ENCODE results near the gene IL1RAPL2. TPM values are rescaled to one million over a fixed set of nuclear protein-coding genes. Genes with fewer than 3 reads are reported as not detected.

The IL1RAPL2 gene
- total and polyA plus RNA-seq, 2 donors (not counting 3 experiments of a cell fraction or from before 2014, with no cell fraction given): not detected

GRCh38 chrX:105635794-105636193, 1069.8 kb downstream of the IL1RAPL2 start:
- Histone ChIP-seq H3K36me3 (ENCODE audit: control insufficient read depth in 2 of 2, extremely low read depth in 1 of 2, insufficient read depth in 2 of 2, low read length in 2 of 2) (no peaks in the 10 kb centered on the region), H3K4me2 (ENCODE audit: insufficient read depth, low read length) (no peak overlapping the region), H4K20me1 (replicated peaks; ENCODE audit: control insufficient read depth, extremely low read depth, insufficient read depth, low read length) (no peaks in the 10 kb centered on the region), H3K9ac (replicated peaks; ENCODE audit: extremely low read depth, insufficient read depth, low read length) (no peak overlapping the region), H3K27me3 (ENCODE audit: control insufficient read depth in 2 of 2, insufficient read depth in 2 of 2, low read length in 2 of 2) (no peaks in the 10 kb centered on the region), H3K27ac (ENCODE audit: insufficient read depth, low read depth, low read length) (no peak overlapping the region), H3K79me2 (ENCODE audit: control insufficient read depth, insufficient read depth, low read length) (no peaks in the 10 kb centered on the region), H3K4me1 (ENCODE audit: control insufficient read depth, extremely low read depth, insufficient read depth, low read length) (no peaks in the 10 kb centered on the region), H3K9me3 (replicated peaks; ENCODE audit: control insufficient read depth, insufficient read depth, low read length) (no peaks in the 10 kb centered on the region), H3K9me1 (replicated peaks; ENCODE audit: control insufficient read depth, extremely low read depth, insufficient read depth, low read length) (no peaks in the 10 kb centered on the region), H2AFZ (ENCODE audit: low read depth, low read length) (no peak overlapping the region), H3K4me3 (replicated peaks in 1 of 3; ENCODE audit: insufficient read depth in 1 of 3, low read depth in 1 of 3, low read length in 3 of 3) (no peak overlapping the region)
- CTCF ChIA-PET: no interaction called here
- TF ChIP-seq EZH2 (IDR thresholded peaks at IDR 0.05; ENCODE audit: borderline replicate concordance, low read depth, low read length, severe bottlenecking) (no peak), POLR2AphosphoS5 (IDR thresholded peaks at IDR 0.05; ENCODE audit: insufficient read depth, low read depth, low read length) (no peak), POLR2A (IDR thresholded peaks at IDR 0.05; ENCODE audit: low read depth, low read length) (no peak), GATA2 (IDR thresholded peaks at IDR 0.05; ENCODE audit: insufficient read depth, insufficient read length, low read depth, low read length) (no peak), FOS (IDR thresholded peaks at IDR 0.05; ENCODE audit: borderline replicate concordance, insufficient read depth, low read length) (no peak), MYC (IDR thresholded peaks at IDR 0.05; ENCODE audit: low read depth, low read length) (no peak), JUN (IDR thresholded peaks at IDR 0.05; ENCODE audit: borderline replicate concordance, insufficient read depth, insufficient read length, low read depth) (no peak)
- TF ChIP-seq, protein P1, sequence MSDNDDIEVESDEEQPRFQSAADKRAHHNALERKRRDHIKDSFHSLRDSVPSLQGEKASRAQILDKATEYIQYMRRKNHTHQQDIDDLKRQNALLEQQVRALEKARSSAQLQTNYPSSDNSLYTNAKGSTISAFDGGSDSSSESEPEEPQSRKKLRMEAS (IDR thresholded peaks at IDR 0.05; ENCODE audit: insufficient read depth, insufficient read length): no peak
- TF ChIP-seq, protein P2, sequence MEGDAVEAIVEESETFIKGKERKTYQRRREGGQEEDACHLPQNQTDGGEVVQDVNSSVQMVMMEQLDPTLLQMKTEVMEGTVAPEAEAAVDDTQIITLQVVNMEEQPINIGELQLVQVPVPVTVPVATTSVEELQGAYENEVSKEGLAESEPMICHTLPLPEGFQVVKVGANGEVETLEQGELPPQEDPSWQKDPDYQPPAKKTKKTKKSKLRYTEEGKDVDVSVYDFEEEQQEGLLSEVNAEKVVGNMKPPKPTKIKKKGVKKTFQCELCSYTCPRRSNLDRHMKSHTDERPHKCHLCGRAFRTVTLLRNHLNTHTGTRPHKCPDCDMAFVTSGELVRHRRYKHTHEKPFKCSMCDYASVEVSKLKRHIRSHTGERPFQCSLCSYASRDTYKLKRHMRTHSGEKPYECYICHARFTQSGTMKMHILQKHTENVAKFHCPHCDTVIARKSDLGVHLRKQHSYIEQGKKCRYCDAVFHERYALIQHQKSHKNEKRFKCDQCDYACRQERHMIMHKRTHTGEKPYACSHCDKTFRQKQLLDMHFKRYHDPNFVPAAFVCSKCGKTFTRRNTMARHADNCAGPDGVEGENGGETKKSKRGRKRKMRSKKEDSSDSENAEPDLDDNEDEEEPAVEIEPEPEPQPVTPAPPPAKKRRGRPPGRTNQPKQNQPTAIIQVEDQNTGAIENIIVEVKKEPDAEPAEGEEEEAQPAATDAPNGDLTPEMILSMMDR (IDR thresholded peaks at IDR 0.05; ENCODE audit: extremely low read depth in 1 of 2, insufficient read depth in 1 of 2, low read depth in 1 of 2, low read length in 2 of 2): no peak
- dilution Hi-C loops (cut with MboI; ENCODE audit: extremely low pct_ligation_motif_present, low sequenced_read_pairs): no loop called here
- DNase-seq (ENCODE audit: low read depth, low spot score): no peak
- POLR2A ChIA-PET: no interaction called here
- no TSS peak for BruUV-seq (replicated peaks)
- no peak for FAIRE-seq
- intact Hi-C loops (cut with micrococcal nuclease): no loop called here
